NCI-H128 (cell line): ENCODE results near the gene CYP27A1.

Source experiments
- DNase-seq: peaks from one replicate; lab custom pipeline; 2025; ENCODE audit not compliant: unreplicated experiment; lab: John Stamatoyannopoulos, UW

The CYP27A1 gene

GRCh38 chr2:218857371-218858137 is 75.6 kb downstream of the CYP27A1 start:
- no peak for DNase-seq

- no peak for DNase-seq
Measured at GRCh38 chr2:218858138-218858445, 76.1 kb downstream of the CYP27A1 start.

GRCh38 chr2:218858671-218859555 is 77.0 kb downstream of the CYP27A1 start:
- DNase-seq = no peak

- no peak for DNase-seq
Measured at GRCh38 chr2:218859556-218859987, 77.6 kb downstream of the CYP27A1 start, which contains the start of gene WNT6. Gene WNT6 (plus strand): TSS chr2:218859805. CDS start chr2:218860038, 233 bp downstream.

GRCh38 chr2:218859988-218860831 is 78.3 kb downstream of the CYP27A1 start:
- no peak for DNase-seq

- peak; percentile 39 for DNase-seq
Measured at GRCh38 chr2:218860950-218861381, 79.0 kb downstream of the CYP27A1 start.

- no peak for DNase-seq
Measured at GRCh38 chr2:218861645-218862318, 79.8 kb downstream of the CYP27A1 start.

- DNase-seq = no peak
Measured at GRCh38 chr2:218863021-218863520, 81.1 kb downstream of the CYP27A1 start.
